ENCODE results near the gene TSHZ2.

Gene TSHZ2, protein sequence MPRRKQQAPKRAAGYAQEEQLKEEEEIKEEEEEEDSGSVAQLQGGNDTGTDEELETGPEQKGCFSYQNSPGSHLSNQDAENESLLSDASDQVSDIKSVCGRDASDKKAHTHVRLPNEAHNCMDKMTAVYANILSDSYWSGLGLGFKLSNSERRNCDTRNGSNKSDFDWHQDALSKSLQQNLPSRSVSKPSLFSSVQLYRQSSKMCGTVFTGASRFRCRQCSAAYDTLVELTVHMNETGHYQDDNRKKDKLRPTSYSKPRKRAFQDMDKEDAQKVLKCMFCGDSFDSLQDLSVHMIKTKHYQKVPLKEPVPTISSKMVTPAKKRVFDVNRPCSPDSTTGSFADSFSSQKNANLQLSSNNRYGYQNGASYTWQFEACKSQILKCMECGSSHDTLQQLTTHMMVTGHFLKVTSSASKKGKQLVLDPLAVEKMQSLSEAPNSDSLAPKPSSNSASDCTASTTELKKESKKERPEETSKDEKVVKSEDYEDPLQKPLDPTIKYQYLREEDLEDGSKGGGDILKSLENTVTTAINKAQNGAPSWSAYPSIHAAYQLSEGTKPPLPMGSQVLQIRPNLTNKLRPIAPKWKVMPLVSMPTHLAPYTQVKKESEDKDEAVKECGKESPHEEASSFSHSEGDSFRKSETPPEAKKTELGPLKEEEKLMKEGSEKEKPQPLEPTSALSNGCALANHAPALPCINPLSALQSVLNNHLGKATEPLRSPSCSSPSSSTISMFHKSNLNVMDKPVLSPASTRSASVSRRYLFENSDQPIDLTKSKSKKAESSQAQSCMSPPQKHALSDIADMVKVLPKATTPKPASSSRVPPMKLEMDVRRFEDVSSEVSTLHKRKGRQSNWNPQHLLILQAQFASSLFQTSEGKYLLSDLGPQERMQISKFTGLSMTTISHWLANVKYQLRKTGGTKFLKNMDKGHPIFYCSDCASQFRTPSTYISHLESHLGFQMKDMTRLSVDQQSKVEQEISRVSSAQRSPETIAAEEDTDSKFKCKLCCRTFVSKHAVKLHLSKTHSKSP (N-terminal part only)

DNA sequence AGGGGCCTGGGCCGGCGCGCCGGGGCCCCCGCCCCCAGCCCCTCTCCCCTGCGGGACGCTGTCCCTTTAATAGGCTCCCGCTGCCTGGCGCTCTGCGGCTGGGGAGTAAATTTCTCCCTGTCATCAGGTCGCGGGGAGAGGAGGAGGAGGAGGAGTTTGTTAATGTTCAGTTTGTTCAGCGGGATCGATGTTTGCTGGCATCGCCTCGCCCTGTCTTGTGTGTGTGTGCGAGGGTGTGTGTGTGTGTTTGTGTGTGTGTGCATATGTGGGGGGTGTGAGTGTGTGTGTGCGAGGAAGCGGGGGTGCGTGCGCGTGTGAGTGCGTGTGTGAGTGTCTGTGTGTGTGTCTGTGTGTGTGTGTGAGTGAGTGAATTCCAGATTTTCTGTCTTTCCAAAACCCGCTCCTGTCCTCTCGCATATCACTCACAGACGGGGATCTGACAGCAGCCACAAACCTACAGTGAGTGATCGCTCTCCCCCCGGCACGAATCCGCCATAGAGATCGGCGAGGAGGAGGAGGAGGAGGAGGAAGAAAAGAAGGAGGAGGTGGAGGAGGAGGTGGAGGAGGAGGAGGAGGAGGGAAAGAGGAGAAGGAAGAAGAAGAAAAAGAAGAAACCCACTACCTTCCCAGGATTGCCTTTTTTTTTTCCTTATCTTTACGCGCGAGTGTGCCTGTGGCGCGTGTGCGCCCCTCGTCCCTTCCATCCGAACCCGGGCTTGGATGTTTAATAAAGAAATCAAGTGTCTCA is at the start of gene TSHZ2:
TSHZ2 (plus strand) TSS at position 169 of the 748 bp plus-strand sequence. CDS start 936 bp downstream, outside the sequence.
- Mint-ChIP-seq H3K9me3 (peaks cover 2% of the 10 kb centered on the region), H3K27ac (peak within 1 kb of the TSS; percentile 48), H3K4me1 (peaks cover 17% of the 10 kb centered on the region), H3K4me3 (peak within 1 kb of the TSS; percentile 56), H3K36me3 (no peaks in the 10 kb centered on the region)
- ATAC-seq, result peak; percentile 19
- no peak for DNase-seq (ENCODE audit: low spot score in 2 of 2)

DNA sequence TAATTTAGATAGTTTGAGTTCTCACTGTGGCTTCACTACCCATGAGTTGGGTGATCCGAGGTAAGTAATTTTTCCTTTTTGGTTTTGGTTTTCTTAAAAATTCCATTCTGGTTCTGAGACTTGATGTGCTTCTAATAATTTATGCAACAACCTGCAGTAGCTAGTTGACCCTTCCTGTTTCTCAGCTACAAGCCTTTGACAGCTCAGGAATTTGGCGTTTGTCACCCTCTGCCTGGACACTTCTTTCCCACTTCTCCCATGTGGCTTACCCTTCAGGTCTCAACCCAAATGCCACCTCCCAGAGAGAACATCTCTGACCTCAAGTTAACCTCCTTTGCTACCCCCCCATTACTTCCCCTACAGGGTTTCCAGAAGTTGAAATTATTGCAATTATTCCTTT is 49.7 kb upstream of the TSHZ2 start:
- Mint-ChIP-seq H3K27ac (no peak overlapping the region), H3K4me3 (no peak overlapping the region), H3K36me3 (no peaks in the 10 kb centered on the region), H3K4me1 (no peaks in the 10 kb centered on the region), H3K9me3 (no peaks in the 10 kb centered on the region)
- DNase-seq (ENCODE audit: low spot score in 2 of 2) (no peak), ATAC-seq (no peak)

DNA sequence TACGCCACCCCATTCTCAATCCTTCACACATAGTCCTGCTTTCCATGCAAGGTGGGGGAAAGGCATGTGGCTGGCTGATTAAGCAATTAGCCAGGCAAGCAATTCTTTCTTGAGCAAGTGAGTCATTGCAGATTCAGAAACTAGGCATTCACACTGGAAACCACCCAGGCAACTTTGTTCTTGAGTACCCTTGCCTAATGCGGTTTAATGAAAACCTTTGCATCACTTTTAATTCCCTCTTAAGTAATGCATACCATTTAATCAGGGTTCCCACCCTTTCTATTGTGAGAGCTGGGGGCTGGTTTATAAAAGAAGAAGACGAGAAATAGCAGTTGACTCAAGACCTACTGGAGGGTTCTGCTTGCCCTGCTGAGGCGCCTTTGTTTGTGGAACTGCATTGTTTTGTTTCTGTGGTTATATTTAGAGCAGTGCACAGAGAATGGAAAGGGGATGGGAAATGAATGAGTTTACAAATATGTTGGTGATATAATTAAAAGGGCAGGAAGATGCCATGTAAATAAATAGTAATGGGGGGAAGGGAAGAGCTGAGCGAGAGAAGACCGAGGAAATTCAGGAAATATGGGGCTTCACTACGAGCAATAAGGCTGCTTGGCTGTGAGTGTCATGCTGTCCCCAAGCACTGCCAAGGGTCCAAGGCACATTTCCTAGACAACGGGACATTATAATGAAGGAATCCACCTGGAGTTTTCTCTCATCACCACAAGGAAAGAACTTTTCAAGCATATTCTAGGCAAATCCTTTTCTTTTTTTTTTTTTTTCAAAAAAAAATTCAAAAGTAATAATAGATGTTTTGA is 48.8 kb upstream of the TSHZ2 start:
- no peak overlapping the region for H3K27ac Mint-ChIP-seq
- no peaks in the 10 kb centered on the region for H3K36me3 Mint-ChIP-seq
- no peak for DNase-seq (ENCODE audit: low spot score in 2 of 2)
- H3K4me1 Mint-ChIP-seq, result no peaks in the 10 kb centered on the region
- ATAC-seq, result no peak
- no peaks in the 10 kb centered on the region for H3K9me3 Mint-ChIP-seq
- no peak overlapping the region for H3K4me3 Mint-ChIP-seq

DNA sequence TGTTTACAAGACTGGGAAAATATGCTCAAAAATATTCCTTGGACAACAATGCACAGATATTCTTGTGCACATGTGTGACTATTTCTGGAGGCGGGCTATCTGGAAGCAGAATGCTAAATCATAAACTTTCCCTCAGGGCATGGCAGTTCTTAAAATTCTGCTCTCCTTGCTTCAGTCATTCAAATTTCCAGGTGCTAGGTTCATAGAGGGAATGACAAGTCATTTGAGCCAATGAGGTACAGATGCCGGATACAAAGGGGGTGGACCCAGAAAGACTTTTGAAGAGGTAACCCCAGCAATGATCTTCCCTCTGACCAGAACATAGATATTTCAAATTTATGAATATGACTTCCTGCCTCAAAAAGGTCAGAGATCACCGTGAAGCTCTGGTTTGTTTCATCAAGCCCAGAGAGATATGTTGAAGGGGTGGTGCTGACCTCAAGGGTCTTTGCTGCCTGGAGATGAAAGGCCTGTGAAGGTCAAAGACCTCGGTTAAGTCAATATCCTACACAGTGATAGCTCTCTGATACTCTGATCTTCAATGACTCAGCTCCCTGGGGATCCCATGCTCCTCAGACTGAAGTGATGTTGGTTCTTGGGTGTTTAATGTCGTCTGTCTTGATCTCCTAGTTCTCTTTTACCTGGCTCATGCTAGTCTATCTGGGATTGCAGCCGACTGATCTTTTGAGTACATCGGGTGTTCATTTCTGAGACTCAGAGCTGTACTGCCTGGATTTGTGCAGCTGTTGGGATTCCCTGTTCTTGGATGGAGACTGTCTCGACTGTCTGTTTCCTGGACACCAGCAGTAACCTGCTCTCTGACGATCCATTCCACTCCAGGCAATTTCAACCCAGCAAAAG is 47.5 kb upstream of the TSHZ2 start:
- no peak for ATAC-seq
- Mint-ChIP-seq H3K9me3 (no peaks in the 10 kb centered on the region), H3K36me3 (no peaks in the 10 kb centered on the region), H3K4me1 (no peaks in the 10 kb centered on the region), H3K4me3 (no peak overlapping the region), H3K27ac (no peak overlapping the region)
- DNase-seq (ENCODE audit: low spot score in 2 of 2), result no peak

DNA sequence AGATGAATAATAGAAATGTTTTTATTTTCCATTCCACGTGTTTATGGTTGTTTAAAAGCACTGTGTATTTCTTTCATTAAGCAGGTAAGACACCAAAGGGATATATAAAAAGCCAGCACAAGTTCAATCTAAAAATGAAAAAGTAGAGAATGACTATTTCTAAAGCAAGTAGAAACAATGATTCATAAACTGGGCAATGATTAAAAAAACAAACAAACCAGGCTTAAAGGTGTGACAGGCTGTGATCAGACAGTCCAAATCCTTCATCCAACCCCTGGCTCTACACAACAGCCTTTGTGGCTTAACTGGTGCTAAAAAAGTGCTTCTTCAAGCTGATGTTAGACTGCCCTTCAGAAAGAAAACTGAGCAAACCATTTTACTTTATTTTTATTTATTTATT is 45.7 kb upstream of the TSHZ2 start:
- no peaks in the 10 kb centered on the region for H3K4me1 Mint-ChIP-seq
- no peak overlapping the region for H3K27ac Mint-ChIP-seq
- H3K36me3 Mint-ChIP-seq, result no peaks in the 10 kb centered on the region
- no peaks in the 10 kb centered on the region for H3K9me3 Mint-ChIP-seq
- ATAC-seq (no peak), DNase-seq (ENCODE audit: low spot score in 2 of 2) (no peak)
- H3K4me3 Mint-ChIP-seq, result no peak overlapping the region

DNA sequence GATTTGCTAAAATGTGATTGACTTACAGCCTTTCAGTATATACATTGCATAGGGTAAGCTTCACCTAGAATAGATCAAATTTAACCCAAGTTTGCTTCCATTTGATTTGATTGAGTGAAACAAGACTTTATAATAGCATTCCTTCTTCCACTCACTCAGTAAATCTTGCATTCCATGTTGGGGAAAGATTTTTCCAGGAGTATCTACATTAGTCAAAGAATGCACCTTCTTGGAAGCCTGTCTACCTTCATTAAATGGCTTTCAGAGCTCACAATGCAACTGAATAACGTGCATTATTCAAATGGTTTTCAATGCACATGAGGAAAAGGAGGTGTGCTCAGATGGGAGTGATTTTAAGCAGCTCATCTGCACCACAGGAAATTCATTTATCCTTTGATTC is 38.3 kb upstream of the TSHZ2 start:
- no peak overlapping the region for H3K4me3 Mint-ChIP-seq
- DNase-seq (ENCODE audit: low spot score in 2 of 2) (no peak), ATAC-seq (no peak)
- no peak overlapping the region for H3K27ac Mint-ChIP-seq
- H3K9me3 Mint-ChIP-seq, result no peaks in the 10 kb centered on the region
- H3K4me1 Mint-ChIP-seq, result no peaks in the 10 kb centered on the region
- no peaks in the 10 kb centered on the region for H3K36me3 Mint-ChIP-seq

DNA sequence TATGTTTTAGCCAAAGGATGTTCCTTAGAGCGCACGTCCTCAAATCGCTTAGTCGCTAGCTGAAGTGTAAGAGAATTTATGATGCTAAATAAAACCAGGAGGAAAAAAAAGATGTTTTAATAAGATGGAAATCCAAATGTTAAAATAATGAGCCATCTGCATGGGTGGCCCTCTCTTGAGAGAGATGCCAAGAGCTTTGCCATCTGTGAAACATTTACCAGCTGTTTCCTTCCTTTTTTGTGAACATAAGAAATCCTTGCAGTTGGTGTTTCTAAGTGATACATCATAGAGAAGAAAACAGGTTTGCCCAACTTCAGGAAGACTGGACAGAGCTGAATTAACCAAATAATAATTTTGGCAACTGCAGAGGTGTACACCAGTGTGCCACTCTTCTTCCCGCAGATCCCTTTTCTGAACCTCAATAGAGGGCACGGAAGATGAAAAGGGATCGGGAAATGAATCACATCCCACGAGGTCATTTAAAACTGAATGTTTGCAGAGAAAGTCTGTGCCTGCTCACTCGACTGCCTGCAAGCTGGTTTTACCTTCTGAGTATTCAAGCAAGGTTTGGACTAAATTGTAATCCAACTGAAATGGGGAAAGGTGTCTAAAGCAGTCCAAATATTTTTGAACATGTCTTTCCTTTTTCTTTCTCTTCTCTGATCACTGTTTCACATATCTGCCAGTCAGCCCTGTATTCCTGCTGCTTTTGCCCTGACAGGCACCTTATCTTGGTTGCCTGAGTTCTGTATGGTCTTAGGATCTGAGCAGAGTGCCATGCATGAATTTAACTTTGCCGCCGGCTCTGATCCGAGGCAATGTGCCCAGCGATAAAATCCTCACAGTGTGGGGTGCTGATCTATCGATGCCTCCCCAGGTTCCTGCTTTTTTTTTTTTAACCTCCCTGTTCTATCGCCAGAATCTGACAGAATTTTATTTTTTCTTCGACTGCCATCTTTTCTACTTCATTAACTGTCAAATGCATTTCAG is 35.5 kb upstream of the TSHZ2 start:
- Mint-ChIP-seq H3K4me3 (no peak overlapping the region), H3K9me3 (no peaks in the 10 kb centered on the region), H3K4me1 (no peaks in the 10 kb centered on the region), H3K27ac (no peak overlapping the region), H3K36me3 (no peaks in the 10 kb centered on the region)
- no peak for DNase-seq (ENCODE audit: low spot score in 2 of 2)
- no peak for ATAC-seq

DNA sequence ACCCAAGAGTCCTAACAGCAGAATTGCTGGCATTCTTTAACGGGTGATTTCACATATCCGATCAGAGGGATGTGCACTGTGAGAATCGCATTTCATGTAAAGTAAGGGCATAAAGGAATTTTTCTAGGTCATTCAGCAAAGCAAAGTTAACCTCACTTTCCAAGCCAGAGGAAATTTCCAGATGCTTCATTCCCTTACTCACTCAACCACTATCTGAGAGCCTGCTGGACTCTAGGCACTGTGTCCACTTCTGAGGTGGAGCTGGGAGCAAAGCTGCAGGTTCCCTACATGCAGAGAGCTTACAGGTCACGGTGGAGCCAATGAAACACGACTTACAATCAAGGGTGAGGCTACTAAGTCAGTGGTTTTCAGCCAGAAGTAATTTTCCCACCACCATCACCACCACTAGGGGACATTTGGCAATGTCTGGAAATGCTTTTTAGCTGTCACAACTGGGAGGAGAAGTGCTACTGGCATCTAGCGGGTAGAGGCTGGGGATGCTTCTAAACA is 34.5 kb upstream of the TSHZ2 start:
- no peaks in the 10 kb centered on the region for H3K4me1 Mint-ChIP-seq
- H3K27ac Mint-ChIP-seq, result no peak overlapping the region
- no peaks in the 10 kb centered on the region for H3K9me3 Mint-ChIP-seq
- ATAC-seq (no peak), DNase-seq (ENCODE audit: low spot score in 2 of 2) (no peak)
- H3K4me3 Mint-ChIP-seq, result no peak overlapping the region
- no peaks in the 10 kb centered on the region for H3K36me3 Mint-ChIP-seq

DNA sequence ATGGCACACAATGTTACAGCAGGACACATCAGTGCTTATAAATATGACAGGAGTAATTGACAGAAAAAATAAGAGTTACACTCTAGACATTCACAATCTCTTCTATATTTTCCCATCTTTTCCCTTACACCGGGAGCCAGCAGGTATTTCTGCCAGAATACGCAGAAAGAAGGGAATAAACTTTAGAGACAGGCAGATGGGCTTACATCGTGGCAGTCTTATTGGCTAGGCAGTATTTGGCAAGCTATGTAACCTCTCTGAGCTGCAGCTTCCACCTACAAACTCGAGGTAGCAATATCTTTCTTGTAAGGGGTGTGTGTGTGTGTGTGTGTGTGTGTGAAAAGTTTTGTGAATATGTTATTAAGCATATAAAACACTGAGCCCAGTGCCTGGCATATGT is 33.0 kb upstream of the TSHZ2 start:
- DNase-seq (ENCODE audit: low spot score in 2 of 2) (no peak), ATAC-seq (no peak)
- no peaks in the 10 kb centered on the region for H3K9me3 Mint-ChIP-seq
- no peaks in the 10 kb centered on the region for H3K36me3 Mint-ChIP-seq
- H3K27ac Mint-ChIP-seq, result no peak overlapping the region
- no peaks in the 10 kb centered on the region for H3K4me1 Mint-ChIP-seq
- no peak overlapping the region for H3K4me3 Mint-ChIP-seq

DNA sequence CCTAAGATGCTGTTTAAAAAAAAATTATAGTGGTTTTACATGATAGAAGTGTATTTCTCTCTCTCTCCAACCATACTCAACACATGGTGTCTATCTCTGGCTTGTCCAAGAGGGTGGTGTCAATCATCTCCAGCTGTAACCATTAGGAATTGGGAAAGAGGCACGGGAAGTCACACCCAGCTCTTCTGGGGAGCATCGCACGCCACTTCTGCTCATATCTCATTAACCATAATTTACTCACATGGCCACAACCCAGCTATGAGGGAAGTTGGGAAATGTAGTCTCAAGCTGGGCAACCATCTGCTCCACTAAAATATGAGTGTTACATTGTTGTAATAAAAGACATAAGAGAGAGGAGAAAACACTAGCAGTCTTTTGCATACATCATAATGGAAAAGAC is 30.4 kb upstream of the TSHZ2 start:
- Mint-ChIP-seq H3K36me3 (no peaks in the 10 kb centered on the region), H3K27ac (no peak overlapping the region), H3K4me1 (no peaks in the 10 kb centered on the region), H3K4me3 (no peak overlapping the region), H3K9me3 (no peaks in the 10 kb centered on the region)
- no peak for ATAC-seq
- no peak for DNase-seq (ENCODE audit: low spot score in 2 of 2)

DNA sequence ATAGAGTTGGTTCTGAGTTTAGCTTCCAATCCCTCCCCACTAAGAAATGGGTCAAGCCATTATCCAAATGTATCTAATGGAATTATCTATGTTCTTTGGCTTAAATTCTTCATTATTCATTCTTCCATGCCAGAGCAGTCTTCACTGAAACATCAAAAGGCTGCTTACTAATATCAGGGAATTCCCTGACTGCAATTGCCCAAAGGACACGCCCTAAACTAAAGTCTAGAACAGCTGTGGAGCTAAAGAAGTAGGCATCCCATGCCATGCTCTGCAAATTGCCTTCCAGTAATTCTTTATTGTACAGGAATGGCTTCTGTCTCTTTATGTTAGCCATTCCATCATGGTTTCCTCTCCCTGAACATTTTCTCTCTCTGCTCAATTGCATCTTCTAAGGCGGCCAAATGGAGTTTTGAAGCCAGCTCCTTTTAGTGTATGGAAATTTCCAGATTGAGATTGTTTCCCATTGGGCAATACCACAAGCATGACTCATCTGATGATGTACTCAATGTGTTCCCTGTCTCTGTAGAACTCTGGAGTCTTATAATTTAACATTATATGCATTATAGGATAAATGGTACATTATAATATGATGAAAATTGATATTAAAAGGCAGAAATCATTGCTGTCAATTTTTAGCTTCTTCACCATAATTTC is 28.8 kb upstream of the TSHZ2 start:
- Mint-ChIP-seq H3K36me3 (no peaks in the 10 kb centered on the region), H3K9me3 (no peaks in the 10 kb centered on the region), H3K27ac (no peak overlapping the region), H3K4me1 (no peaks in the 10 kb centered on the region), H3K4me3 (no peak overlapping the region)
- DNase-seq (ENCODE audit: low spot score in 2 of 2) (no peak), ATAC-seq (no peak)

DNA sequence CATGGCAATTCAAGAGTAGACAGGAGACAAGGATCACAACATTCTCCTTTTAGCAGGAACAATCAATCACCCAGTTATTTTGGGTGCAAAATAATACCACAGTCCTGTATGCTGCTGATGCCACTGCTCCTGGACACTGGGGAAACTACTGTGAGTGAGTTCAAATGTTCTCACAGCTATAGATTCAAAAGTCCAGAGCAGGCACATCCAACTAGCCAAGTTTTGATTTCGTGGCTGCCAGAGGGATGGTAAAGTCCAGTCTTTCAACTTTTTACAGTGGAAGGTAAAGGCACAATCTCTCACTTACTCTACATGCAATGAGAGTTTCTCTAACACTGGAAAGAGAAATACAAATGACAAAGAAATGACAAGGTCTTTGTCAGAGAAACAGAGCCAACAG is 26.9 kb upstream of the TSHZ2 start:
- no peak overlapping the region for H3K4me3 Mint-ChIP-seq
- H3K9me3 Mint-ChIP-seq, result no peaks in the 10 kb centered on the region
- H3K27ac Mint-ChIP-seq, result no peak overlapping the region
- H3K36me3 Mint-ChIP-seq, result no peaks in the 10 kb centered on the region
- DNase-seq (ENCODE audit: low spot score in 2 of 2) (no peak), ATAC-seq (no peak)
- H3K4me1 Mint-ChIP-seq, result no peaks in the 10 kb centered on the region
